MCF 10A (cell line): ENCODE data around the gene ZNF670. TPM values are rescaled to one million over a fixed set of nuclear protein-coding genes. Genes with fewer than 3 reads are reported as not detected.

ENCODE experiments used
- BruUV-seq: library from RNA; stranded (reverse); fragments of 400-500 nt; replicated peaks from 2 replicates; lab custom pipeline; 2021; lab: Mats Ljungman, UMichigan
- CTCF ChIA-PET: fragments of 300-600 bp; sonication (Branson Sonifier 250); formaldehyde crosslinking; extraction: SDS; loops from one replicate; lab custom pipeline; 2021; ENCODE audit warnings: antibody characterized with exemption, inconsistent platforms; lab: Yijun Ruan, JAX
- POLR2A ChIA-PET: fragments of 300-600, 350-650 bp; sonication (Branson Sonifier 250); formaldehyde crosslinking; extraction: SDS; loops from one replicate; lab custom pipeline; 2020; ENCODE audit warnings: antibody characterized with exemption, inconsistent platforms; lab: Yijun Ruan, JAX
- DNase-seq: peaks from one replicate; pipeline ENCODE4 v3.0.0-alpha.2; 2018; ENCODE audit not compliant: unreplicated experiment
- H3K27ac Mint-ChIP-seq: one replicate; pipeline ENCODE4 v1.8.0; 2022; ENCODE audit warnings: mild to moderate bottlenecking, low read depth, mixed read lengths; ENCODE audit not compliant: unreplicated experiment
- H3K27me3 Mint-ChIP-seq: one replicate; pipeline ENCODE4 v1.8.0; 2022; ENCODE audit warnings: mixed read lengths; ENCODE audit not compliant: insufficient read depth, unreplicated experiment
- H3K36me3 Mint-ChIP-seq: one replicate; pipeline ENCODE4 v1.8.0; 2022; ENCODE audit warnings: mild to moderate bottlenecking, moderate library complexity, mixed read lengths; ENCODE audit not compliant: insufficient read depth, unreplicated experiment
- H3K4me1 Mint-ChIP-seq: one replicate; pipeline ENCODE4 v1.8.0; 2022; ENCODE audit warnings: mixed read lengths; ENCODE audit not compliant: insufficient read depth, unreplicated experiment
- H3K4me3 Mint-ChIP-seq: one replicate; pipeline ENCODE4 v1.8.0; 2022; ENCODE audit warnings: mild to moderate bottlenecking, moderate library complexity, mixed read lengths; ENCODE audit not compliant: unreplicated experiment
- H3K9me3 Mint-ChIP-seq: one replicate; pipeline ENCODE4 v1.8.0; 2022; ENCODE audit warnings: mixed read lengths; ENCODE audit not compliant: unreplicated experiment
- intact Hi-C: fragments of 100-400 bp; cut with micrococcal nuclease; formaldehyde crosslinking; loops from 2 replicates; pipeline ENCODE4 v1.14.1; 2022
- total RNA-seq: library from RNA; stranded (reverse); gene quantifications from 2 replicates; pipeline ENCODE4 v1.2.3, GENCODE V29; 2022
- TF ChIP-seq, protein P1 (sequence below): fragments of 200-600 bp; IDR thresholded peaks from one replicate; pipeline ENCODE4 v1.8.0; 2022; ENCODE audit warnings: antibody characterized with exemption, mild to moderate bottlenecking; ENCODE audit not compliant: unreplicated experiment

The ZNF670 gene
- total RNA-seq, 1 experiment from 2014 or later: 7.1 TPM

DNA sequence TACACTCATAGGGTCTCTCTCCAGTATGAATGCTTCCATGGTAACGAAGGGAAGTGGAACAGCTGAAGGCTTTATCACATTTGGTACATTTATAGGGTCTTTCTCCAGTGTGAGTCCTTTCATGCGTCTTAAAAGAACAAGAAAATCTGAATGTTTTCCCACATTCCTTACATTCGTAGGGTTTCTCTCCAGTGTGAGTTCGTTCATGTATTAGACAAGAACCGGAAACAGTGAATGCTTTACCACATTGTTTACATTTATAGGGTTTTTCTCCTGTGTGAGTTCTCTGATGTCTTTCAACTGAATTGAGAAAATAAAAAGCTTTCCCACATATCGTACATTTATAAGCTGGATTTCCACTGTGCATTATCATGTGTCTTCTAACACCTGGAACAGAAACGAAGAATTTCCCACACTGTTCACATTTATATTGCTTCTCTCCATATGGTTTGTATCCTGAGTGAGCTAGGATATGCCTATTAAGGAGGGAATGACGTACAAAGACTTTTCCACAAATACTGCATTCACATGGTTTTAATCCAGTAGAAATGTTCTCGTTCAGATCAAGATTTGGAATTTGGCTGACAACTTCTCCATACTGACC lies 22.2 kb upstream of the ZNF670 start:
- BruUV-seq: no TSS peak
- ChIA-PET POLR2A (interaction anchor here (0.6 to 1.1 kb wide), 2 partner anchors 9 kb away, joined by 3 read pairs; no protein-coding TSS in a partner anchor), CTCF (interaction anchor here (0.5 kb wide), 1 partner anchor 311 kb away, joined by 3 read pairs; no protein-coding TSS in a partner anchor)
- no peak overlapping the region for H3K4me3 Mint-ChIP-seq
- no peak for DNase-seq
- peaks cover 46% of the 10 kb centered on the region for H3K9me3 Mint-ChIP-seq
- H3K27ac Mint-ChIP-seq: no peak overlapping the region
- H3K27me3 Mint-ChIP-seq: no peaks in the 10 kb centered on the region
- TF ChIP-seq, protein P1, sequence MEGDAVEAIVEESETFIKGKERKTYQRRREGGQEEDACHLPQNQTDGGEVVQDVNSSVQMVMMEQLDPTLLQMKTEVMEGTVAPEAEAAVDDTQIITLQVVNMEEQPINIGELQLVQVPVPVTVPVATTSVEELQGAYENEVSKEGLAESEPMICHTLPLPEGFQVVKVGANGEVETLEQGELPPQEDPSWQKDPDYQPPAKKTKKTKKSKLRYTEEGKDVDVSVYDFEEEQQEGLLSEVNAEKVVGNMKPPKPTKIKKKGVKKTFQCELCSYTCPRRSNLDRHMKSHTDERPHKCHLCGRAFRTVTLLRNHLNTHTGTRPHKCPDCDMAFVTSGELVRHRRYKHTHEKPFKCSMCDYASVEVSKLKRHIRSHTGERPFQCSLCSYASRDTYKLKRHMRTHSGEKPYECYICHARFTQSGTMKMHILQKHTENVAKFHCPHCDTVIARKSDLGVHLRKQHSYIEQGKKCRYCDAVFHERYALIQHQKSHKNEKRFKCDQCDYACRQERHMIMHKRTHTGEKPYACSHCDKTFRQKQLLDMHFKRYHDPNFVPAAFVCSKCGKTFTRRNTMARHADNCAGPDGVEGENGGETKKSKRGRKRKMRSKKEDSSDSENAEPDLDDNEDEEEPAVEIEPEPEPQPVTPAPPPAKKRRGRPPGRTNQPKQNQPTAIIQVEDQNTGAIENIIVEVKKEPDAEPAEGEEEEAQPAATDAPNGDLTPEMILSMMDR: no peak
- H3K4me1 Mint-ChIP-seq: peaks cover 6% of the 10 kb centered on the region
- intact Hi-C loops: loop anchor here (5.0 kb wide), 1 partner anchor 232 kb away; the partner anchor contains the start of gene ZNF496
- H3K36me3 Mint-ChIP-seq: peaks cover 75% of the 10 kb centered on the region

DNA sequence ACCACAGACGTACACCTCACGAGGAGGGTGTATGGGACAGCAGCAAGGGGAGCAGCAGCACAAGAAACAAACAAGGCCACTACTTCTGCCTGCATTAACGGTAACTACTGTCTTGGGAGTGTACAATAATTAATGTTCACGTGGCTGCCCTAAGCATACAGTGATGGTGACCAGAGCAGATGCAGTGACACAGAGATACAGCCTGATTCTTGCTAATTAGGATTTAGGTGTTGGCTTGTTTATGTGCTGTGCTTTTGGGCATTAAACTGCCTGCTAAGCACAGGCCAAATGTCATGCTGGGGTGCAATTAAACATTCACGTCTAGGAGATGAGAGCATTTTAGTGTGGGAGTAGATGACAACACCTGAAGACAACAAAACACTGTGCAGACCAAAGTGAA lies 18.3 kb upstream of the ZNF670 start:
- peaks cover 40% of the 10 kb centered on the region for H3K9me3 Mint-ChIP-seq
- intact Hi-C loops: no loop called here
- no peaks in the 10 kb centered on the region for H3K4me1 Mint-ChIP-seq
- BruUV-seq: no TSS peak
- ChIA-PET CTCF (no interaction called here), POLR2A (no interaction called here)
- DNase-seq: no peak
- no peaks in the 10 kb centered on the region for H3K27me3 Mint-ChIP-seq
- peaks cover 56% of the 10 kb centered on the region for H3K36me3 Mint-ChIP-seq
- H3K4me3 Mint-ChIP-seq: no peak overlapping the region
- H3K27ac Mint-ChIP-seq: no peak overlapping the region
- TF ChIP-seq, protein P1: no peak

DNA sequence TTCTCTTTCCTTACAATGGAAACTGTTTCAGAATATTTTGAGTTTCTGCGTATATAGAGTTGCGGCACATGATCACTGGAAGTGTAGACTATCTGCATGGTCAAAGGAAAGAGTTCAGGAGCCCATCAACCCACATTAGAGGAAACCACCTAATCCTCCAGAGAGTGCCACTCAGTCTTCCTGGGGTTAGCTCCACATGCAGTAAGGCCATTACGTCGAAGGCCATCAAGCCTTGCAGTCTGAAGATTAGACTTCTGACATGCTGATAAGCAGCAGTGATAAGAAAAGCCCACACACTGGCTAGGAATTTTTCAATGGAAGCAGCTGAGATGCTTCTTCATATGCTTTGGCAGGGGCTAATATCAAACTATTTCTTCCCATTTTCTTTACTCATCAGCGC lies 17.9 kb upstream of the ZNF670 start:
- Mint-ChIP-seq H3K27me3 (no peaks in the 10 kb centered on the region), H3K9me3 (peaks cover 40% of the 10 kb centered on the region), H3K4me1 (no peaks in the 10 kb centered on the region), H3K36me3 (peaks cover 52% of the 10 kb centered on the region), H3K4me3 (no peak overlapping the region), H3K27ac (no peak overlapping the region)
- TF ChIP-seq, protein P1: no peak
- no TSS peak for BruUV-seq
- DNase-seq: no peak
- intact Hi-C loops: no loop called here
- ChIA-PET POLR2A (no interaction called here), CTCF (no interaction called here)

DNA sequence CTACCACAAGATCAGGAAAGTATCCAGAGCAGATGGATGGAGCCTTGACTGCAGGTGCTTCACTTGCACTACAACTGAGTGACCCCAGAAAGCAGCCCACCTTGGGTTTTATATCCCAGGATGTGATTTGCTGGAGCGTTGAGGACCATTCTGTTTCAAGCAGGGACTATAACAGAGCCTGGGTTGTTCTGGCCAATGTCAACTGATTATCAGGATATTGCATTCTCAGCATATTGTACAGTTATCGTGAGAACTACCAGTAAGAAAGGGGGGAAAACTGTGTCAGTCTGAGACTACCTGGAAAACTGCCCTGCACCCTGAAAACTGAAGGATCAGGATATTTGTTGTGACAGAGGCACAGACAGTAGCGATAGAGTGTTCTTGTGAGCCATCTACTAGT lies 17.5 kb upstream of the ZNF670 start:
- H3K4me1 Mint-ChIP-seq: no peaks in the 10 kb centered on the region
- intact Hi-C loops: no loop called here
- no peaks in the 10 kb centered on the region for H3K27me3 Mint-ChIP-seq
- ChIA-PET CTCF (no interaction called here), POLR2A (no interaction called here)
- TF ChIP-seq, protein P1: no peak
- no peak overlapping the region for H3K27ac Mint-ChIP-seq
- DNase-seq: no peak
- H3K9me3 Mint-ChIP-seq: peaks cover 39% of the 10 kb centered on the region
- peaks cover 47% of the 10 kb centered on the region for H3K36me3 Mint-ChIP-seq
- no peak overlapping the region for H3K4me3 Mint-ChIP-seq
- no TSS peak for BruUV-seq
